ENCODE results near the gene PSD.

Gene PSD

GRCh38 chr10:102444851-102445250 is 26.3 kb upstream of the PSD start:
- no peak for DNase-seq (ENCODE audit: low read depth)

- no peak for DNase-seq (ENCODE audit: low read depth)
Observed at GRCh38 chr10:102438374-102438773, 19.8 kb upstream of the PSD start.

GRCh38 chr10:102437515-102437914 is 18.9 kb upstream of the PSD start:
- no peak for DNase-seq (ENCODE audit: low read depth)

GRCh38 chr10:102436312-102436711 is 17.7 kb upstream of the PSD start:
- DNase-seq (ENCODE audit: low read depth), result no peak

- no peak for DNase-seq (ENCODE audit: low read depth)
Observed at GRCh38 chr10:102435529-102436233, 17.1 kb upstream of the PSD start.

- no peak for DNase-seq (ENCODE audit: low read depth)
Observed at GRCh38 chr10:102435133-102435497, 16.5 kb upstream of the PSD start.

- DNase-seq (ENCODE audit: low read depth), result no peak
Observed at GRCh38 chr10:102434394-102435132, 16.0 kb upstream of the PSD start.

- DNase-seq (ENCODE audit: low read depth), result no peak
Observed at GRCh38 chr10:102433619-102434046, 15.0 kb upstream of the PSD start.

GRCh38 chr10:102432162-102432950 is 13.8 kb upstream of the PSD start, which contains the start of gene CUEDC2:
TSS of gene CUEDC2 (minus strand) at chr10:102432574. CDS start at chr10:102425188, 7,386 bp downstream.
- peak; percentile 96 for DNase-seq (ENCODE audit: low read depth)

GRCh38 chr10:102431452-102432124 is 13.0 kb upstream of the PSD start:
- DNase-seq (ENCODE audit: low read depth), result no peak

GRCh38 chr10:102429468-102429867 is 10.9 kb upstream of the PSD start:
- DNase-seq (ENCODE audit: low read depth), result no peak

GRCh38 chr10:102426803-102427287 is 8.3 kb upstream of the PSD start:
- no peak for DNase-seq (ENCODE audit: low read depth)

GRCh38 chr10:102425444-102425843 is 6.9 kb upstream of the PSD start:
- DNase-seq (ENCODE audit: low read depth), result no peak

GRCh38 chr10:102424916-102425315 is 6.3 kb upstream of the PSD start:
- DNase-seq (ENCODE audit: low read depth), result no peak

GRCh38 chr10:102424145-102424544 is 5.6 kb upstream of the PSD start:
- DNase-seq (ENCODE audit: low read depth), result no peak

GRCh38 chr10:102423372-102423968 is 4.9 kb upstream of the PSD start:
- no peak for DNase-seq (ENCODE audit: low read depth)

GRCh38 chr10:102422545-102423129 is 4.1 kb upstream of the PSD start:
- no peak for DNase-seq (ENCODE audit: low read depth)

GRCh38 chr10:102421757-102422512 is 3.4 kb upstream of the PSD start:
- no peak for DNase-seq (ENCODE audit: low read depth)

- no peak for DNase-seq (ENCODE audit: low read depth)
Observed at GRCh38 chr10:102421507-102421756, 2.8 kb upstream of the PSD start.

- DNase-seq (ENCODE audit: low read depth), result peak; percentile 91
Observed at GRCh38 chr10:102420714-102421506, 2.3 kb upstream of the PSD start, which contains the start of gene FBXL15. TSS of gene FBXL15 (plus strand) at chr10:102420836. CDS start at chr10:102421130, 294 bp downstream.

Measured in activated T-cell treated with anti-CD3 and anti-CD28 coated beads for 48 hours (primary cell).